ENCODE measurements around the gene HTRA2. TPM values are rescaled to one million over a fixed set of nuclear protein-coding genes. Genes with fewer than 3 reads are reported as not detected.
A peak's percentile ranks its signal among the peaks of the same experiment; 100 is the strongest.

HTRA2 gene
- total and polyA plus RNA-seq, 12 donors, result 21.2 to 41.0 (median 25.6) TPM

GRCh38 chr2:74556159-74556558, 26.4 kb downstream of the HTRA2 start:
- WGBS, 2 donors, result 82 to 86% methylated on average over 14 of the region's 14 CpGs
- H3K4me1 ChIP-seq, result peaks cover 6 to 33% (median 11%) of the 10 kb centered on the region in 9 donors
- TF ChIP-seq CTCF (IDR thresholded peaks at IDR 0.05), result no peak
- no peaks in the 10 kb centered on the region for H3K9me3 ChIP-seq
- H3K27me3 ChIP-seq, result peaks cover 0 to 20% (median 0%) of the 10 kb centered on the region in 7 donors
- ATAC-seq (no peak), DNase-seq (no peak)
- H3K27ac ChIP-seq, result peak overlapping the region in 4 of 10 donors; percentile 9 to 91 (median 90)
- intact Hi-C loops (cut with DNase I), result no loop called here
- H3K36me3 ChIP-seq, result peaks cover 0 to 11% (median 0%) of the 10 kb centered on the region in 9 donors
- peak overlapping the region in 3 of 10 donors; percentile 75 to 81 (median 79) for H3K4me3 ChIP-seq

GRCh38 chr2:74556831-74557370, 27.2 kb downstream of the HTRA2 start:
- Histone ChIP-seq H3K36me3 (peaks cover 0 to 11% (median 0%) of the 10 kb centered on the region in 9 donors), H3K27ac (no peak overlapping the region), H3K9me3 (no peaks in the 10 kb centered on the region), H3K4me3 (no peak overlapping the region), H3K4me1 (peaks cover 6 to 33% (median 11%) of the 10 kb centered on the region in 9 donors), H3K27me3 (peaks cover 0 to 20% (median 0%) of the 10 kb centered on the region in 7 donors)
- DNase-seq (no peak), ATAC-seq (no peak)
- intact Hi-C loops (cut with DNase I), result no loop called here
- WGBS, 2 donors, result 91 to 93% methylated on average over 6 of the region's 6 CpGs
- no peak for TF ChIP-seq CTCF (IDR thresholded peaks at IDR 0.05)

GRCh38 chr2:74558284-74559230, 28.8 kb downstream of the HTRA2 start:
- intact Hi-C loops (cut with DNase I), result no loop called here
- Histone ChIP-seq H3K4me3 (no peak overlapping the region), H3K36me3 (peaks cover 0 to 11% (median 0%) of the 10 kb centered on the region in 9 donors), H3K4me1 (peaks cover 6 to 25% (median 11%) of the 10 kb centered on the region in 9 donors), H3K27me3 (peaks cover 0 to 26% (median 8%) of the 10 kb centered on the region in 7 donors), H3K9me3 (no peaks in the 10 kb centered on the region), H3K27ac (no peak overlapping the region)
- 67 to 78% methylated on average over 7 of the region's 7 CpGs for WGBS, 2 donors
- no peak for ATAC-seq
- DNase-seq, result no peak
- TF ChIP-seq CTCF (IDR thresholded peaks at IDR 0.05), result no peak

- intact Hi-C loops (cut with DNase I), result no loop called here
- DNase-seq, result no peak
- peaks cover 0 to 11% (median 0%) of the 10 kb centered on the region in 9 donors for H3K36me3 ChIP-seq
- WGBS, 2 donors, result 28 to 35% methylated on average over 5 of the region's 5 CpGs
- H3K9me3 ChIP-seq, result no peaks in the 10 kb centered on the region
- H3K4me3 ChIP-seq, result no peak overlapping the region
- peaks cover 0 to 31% (median 14%) of the 10 kb centered on the region in 7 donors for H3K27me3 ChIP-seq
- no peak overlapping the region for H3K27ac ChIP-seq
- peaks cover 3 to 16% (median 6%) of the 10 kb centered on the region in 9 donors for H3K4me1 ChIP-seq
- no peak for TF ChIP-seq CTCF (IDR thresholded peaks at IDR 0.05)
- ATAC-seq, result no peak
Measured at GRCh38 chr2:74559912-74560311, 30.2 kb downstream of the HTRA2 start.
